Measurements from ENCODE around the gene HORMAD2.

DNA sequence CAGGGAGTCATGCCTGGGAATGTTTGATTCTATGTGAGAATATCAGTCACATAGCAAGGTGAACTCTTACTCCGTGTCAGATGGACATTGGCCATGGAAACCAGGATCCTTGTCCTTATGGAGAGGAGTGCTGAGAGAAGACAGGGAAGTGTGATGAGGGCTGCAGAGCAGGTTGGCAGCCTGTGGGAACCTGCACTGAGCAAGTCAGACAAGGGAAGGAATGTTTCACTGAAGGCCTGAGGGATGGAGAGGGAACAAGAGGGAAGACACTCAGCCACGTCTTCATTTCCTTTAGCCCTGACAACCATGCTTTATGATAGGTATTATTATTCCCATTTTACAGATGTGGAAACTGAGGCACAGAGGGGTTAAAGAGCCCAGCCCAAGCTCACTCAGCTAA, 38.4 kb upstream of the HORMAD2 start:
- TF ChIP-seq, protein P1, sequence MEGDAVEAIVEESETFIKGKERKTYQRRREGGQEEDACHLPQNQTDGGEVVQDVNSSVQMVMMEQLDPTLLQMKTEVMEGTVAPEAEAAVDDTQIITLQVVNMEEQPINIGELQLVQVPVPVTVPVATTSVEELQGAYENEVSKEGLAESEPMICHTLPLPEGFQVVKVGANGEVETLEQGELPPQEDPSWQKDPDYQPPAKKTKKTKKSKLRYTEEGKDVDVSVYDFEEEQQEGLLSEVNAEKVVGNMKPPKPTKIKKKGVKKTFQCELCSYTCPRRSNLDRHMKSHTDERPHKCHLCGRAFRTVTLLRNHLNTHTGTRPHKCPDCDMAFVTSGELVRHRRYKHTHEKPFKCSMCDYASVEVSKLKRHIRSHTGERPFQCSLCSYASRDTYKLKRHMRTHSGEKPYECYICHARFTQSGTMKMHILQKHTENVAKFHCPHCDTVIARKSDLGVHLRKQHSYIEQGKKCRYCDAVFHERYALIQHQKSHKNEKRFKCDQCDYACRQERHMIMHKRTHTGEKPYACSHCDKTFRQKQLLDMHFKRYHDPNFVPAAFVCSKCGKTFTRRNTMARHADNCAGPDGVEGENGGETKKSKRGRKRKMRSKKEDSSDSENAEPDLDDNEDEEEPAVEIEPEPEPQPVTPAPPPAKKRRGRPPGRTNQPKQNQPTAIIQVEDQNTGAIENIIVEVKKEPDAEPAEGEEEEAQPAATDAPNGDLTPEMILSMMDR (IDR thresholded peaks at IDR 0.05; ENCODE audit: borderline replicate concordance, extremely low read depth, low read length, poor library complexity, severe bottlenecking) = no peak
- TF ChIP-seq EZH2 (IDR thresholded peaks at IDR 0.05; ENCODE audit: borderline replicate concordance, low read depth, low read length, severe bottlenecking) = no peak

Data from DND-41 (cell line).